Left ventricle myocardium inferior (tissue), 1 donor: ENCODE results near the gene CLASRP. TPM values are rescaled to one million over a fixed set of nuclear protein-coding genes. Genes with fewer than 3 reads are reported as not detected.

Source experiments
- DNase-seq: peaks from one replicate; pipeline ENCODE4 v3.0.0-alpha.2; 2020
- H3K27ac ChIP-seq: fragments of 200-600 bp; replicated peaks from 2 replicates; pipeline ENCODE4 v1.8.0; 2021
- H3K27me3 ChIP-seq: fragments of 200-600 bp; 2 replicates; pipeline ENCODE4 v1.8.0; 2021; ENCODE audit warnings: low read depth
- H3K36me3 ChIP-seq: fragments of 200-600 bp; 2 replicates; pipeline ENCODE4 v1.8.0; 2021
- H3K4me1 ChIP-seq: fragments of 200-600 bp; 2 replicates; pipeline ENCODE4 v1.8.0; 2021
- H3K4me3 ChIP-seq: fragments of 200-600 bp; 2 replicates; pipeline ENCODE4 v1.8.0; 2021; ENCODE audit warnings: mild to moderate bottlenecking, moderate library complexity
- H3K9me3 ChIP-seq: fragments of 200-600 bp; replicated peaks from 2 replicates; pipeline ENCODE4 v1.8.0; 2021
- CTCF ChIP-seq: fragments of 200-600 bp; IDR thresholded peaks from 2 replicates; pipeline ENCODE4 v1.8.0; 2021; ENCODE audit warnings: antibody characterized with exemption, mild to moderate bottlenecking, borderline replicate concordance
- intact Hi-C: fragments of 100-400 bp; cut with micrococcal nuclease; formaldehyde crosslinking; loops from one replicate; pipeline ENCODE4 v1.11.0; 2022
- total RNA-seq: library from RNA; stranded (reverse); fragmentation: NEBNext Ultra II Directional; extraction: Animal tissue kit (Norgen Biotek cat#: 25700); gene quantifications from one replicate; pipeline ENCODE4 v1.2.1, GENCODE V29; 2021
- donor health status: DM: no; HTN: yes; CAD: no; lungs with severe emphysema.

CLASRP gene
- total RNA-seq, 1 donor from 2014 or later = 31.3 TPM

DNA sequence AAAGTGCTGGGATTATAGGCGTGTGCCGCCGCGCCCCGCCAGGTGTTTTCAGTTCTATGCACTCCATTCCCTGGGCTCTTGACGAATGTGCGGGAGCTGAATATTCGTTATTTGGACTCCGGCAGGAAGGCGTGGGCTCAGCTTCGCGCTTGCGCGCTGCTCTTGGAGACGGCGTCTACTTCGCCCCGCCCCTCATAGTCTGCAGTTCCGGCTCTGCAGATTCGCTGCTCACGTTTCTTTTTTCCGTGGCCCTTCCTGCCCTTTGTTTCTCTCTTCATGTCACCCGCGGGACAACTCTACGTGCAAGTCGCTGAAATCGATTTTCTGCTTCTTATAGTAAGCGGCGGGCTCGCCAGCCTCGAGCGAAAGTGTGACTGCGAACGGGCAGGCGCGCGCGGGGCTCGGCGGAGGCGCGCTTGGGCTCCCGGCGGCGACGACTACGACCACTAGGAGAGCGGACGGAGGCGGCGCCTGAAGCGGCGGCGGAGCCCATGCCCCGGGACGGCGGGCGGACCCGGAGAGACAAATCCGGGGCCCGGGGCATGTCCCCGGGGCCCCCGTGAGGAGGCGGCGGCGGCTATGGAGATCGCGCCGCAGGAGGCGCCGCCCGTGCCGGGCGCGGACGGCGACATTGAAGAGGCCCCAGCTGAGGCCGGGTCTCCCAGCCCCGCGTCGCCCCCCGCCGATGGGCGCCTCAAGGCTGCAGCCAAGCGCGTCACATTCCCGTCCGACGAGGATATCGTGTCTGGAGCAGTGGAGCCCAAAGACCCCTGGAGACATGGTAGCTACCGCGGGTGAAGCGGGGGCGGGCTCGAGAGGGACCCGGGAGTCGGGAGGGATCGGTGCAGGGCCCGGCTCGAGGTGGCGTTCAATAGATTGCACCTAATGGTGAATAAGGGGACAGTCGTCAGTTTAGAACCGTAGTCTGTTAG lies 54.2 kb downstream of the CLASRP start, which contains the start of gene PPP1R37:
TSS of gene PPP1R37 (plus strand) at position 433 of the 932 bp plus-strand sequence. CDS start at position 580, 147 bp downstream.
- peak within 1 kb of the TSS; percentile 100 for H3K4me3 ChIP-seq
- TF ChIP-seq CTCF = peak; percentile 64
- H3K9me3 ChIP-seq = no peaks in the 10 kb centered on the region
- H3K36me3 ChIP-seq = peaks cover 17% of the 10 kb centered on the region
- peak; percentile 91 for DNase-seq
- intact Hi-C loops = no loop called here
- peak within 1 kb of the TSS; percentile 93 for H3K27ac ChIP-seq
- H3K4me1 ChIP-seq = peaks cover 72% of the 10 kb centered on the region
- H3K27me3 ChIP-seq = no peaks in the 10 kb centered on the region

- no peak for TF ChIP-seq CTCF
- Histone ChIP-seq H3K9me3 (no peaks in the 10 kb centered on the region), H3K36me3 (peaks cover 7% of the 10 kb centered on the region), H3K27me3 (no peaks in the 10 kb centered on the region), H3K27ac (no peak overlapping the region), H3K4me1 (peaks cover 83% of the 10 kb centered on the region), H3K4me3 (peak overlapping the region; percentile 100)
- DNase-seq = no peak
- intact Hi-C loops = no loop called here
Measured at GRCh38 chr19:45094137-45094536, 55.3 kb downstream of the CLASRP start.

- peaks cover 89% of the 10 kb centered on the region for H3K4me1 ChIP-seq
- H3K36me3 ChIP-seq = peaks cover 7% of the 10 kb centered on the region
- no peak for TF ChIP-seq CTCF
- intact Hi-C loops = no loop called here
- DNase-seq = no peak
- H3K27ac ChIP-seq = no peak overlapping the region
- no peaks in the 10 kb centered on the region for H3K9me3 ChIP-seq
- H3K4me3 ChIP-seq = peak overlapping the region; percentile 100
- no peaks in the 10 kb centered on the region for H3K27me3 ChIP-seq
Measured at GRCh38 chr19:45094707-45095106, 55.9 kb downstream of the CLASRP start.

DNA sequence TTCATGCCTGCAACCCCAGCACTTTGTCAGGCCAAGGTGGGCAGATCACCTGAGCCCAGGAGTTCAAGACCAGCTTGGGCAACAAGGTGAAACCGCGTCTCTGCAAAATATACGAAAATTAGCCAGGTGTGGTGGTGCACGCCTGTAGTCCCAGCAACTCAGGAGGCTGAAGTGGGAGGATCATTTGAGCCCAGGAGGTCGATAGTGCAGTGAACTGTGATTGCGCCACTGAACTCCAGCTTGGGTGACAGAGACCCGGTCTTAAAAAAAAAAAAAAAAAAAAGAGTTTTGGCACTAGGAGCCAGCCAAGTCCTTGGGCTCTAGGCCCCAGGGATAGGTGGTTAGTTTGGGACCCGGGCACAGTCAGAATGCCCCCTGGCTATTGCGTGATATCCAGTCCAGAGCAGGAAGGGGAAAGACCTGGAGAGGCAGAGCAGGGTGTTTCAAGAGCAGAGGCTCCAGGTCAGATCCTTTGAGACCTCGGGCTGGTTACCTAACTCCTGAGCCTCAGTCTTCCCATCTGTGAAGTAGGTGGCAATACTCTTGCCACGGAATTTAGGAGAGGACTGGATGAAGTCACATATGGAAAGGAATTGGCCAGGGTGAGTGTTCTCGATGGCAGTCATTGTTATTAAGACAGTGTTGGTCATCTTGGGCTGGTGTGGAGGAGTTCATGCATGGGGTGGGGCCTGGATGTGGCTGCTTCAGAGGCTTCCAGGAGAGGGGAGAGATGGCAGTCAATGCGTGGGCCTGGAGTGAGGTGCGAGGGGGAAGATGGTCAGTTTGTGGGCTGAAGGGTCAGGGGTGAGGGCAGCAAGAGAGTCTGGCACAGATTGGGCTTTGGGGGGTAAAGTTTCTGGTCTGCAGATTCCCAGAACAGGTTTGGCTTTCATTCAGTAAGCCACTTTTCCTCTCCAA lies 56.9 kb downstream of the CLASRP start:
- H3K27me3 ChIP-seq = no peaks in the 10 kb centered on the region
- H3K4me3 ChIP-seq = no peak overlapping the region
- no peak for TF ChIP-seq CTCF
- no peaks in the 10 kb centered on the region for H3K36me3 ChIP-seq
- H3K4me1 ChIP-seq = peaks cover 96% of the 10 kb centered on the region
- H3K27ac ChIP-seq = no peak overlapping the region
- intact Hi-C loops = no loop called here
- no peak for DNase-seq
- no peaks in the 10 kb centered on the region for H3K9me3 ChIP-seq

GRCh38 chr19:45096700-45097099 lies 57.9 kb downstream of the CLASRP start:
- H3K9me3 ChIP-seq = no peaks in the 10 kb centered on the region
- no peaks in the 10 kb centered on the region for H3K27me3 ChIP-seq
- no peak for TF ChIP-seq CTCF
- no peak overlapping the region for H3K4me3 ChIP-seq
- no peak overlapping the region for H3K27ac ChIP-seq
- no peak for DNase-seq
- intact Hi-C loops = no loop called here
- peaks cover 94% of the 10 kb centered on the region for H3K4me1 ChIP-seq
- no peaks in the 10 kb centered on the region for H3K36me3 ChIP-seq
